Left forelimb (tissue), 1 donor: Measurements from ENCODE around the gene TUBB1.
A peak's percentile ranks its signal among the peaks of the same experiment; 100 is the strongest.
"Not testable (repeated sequence)": the region's sequence is repeated elsewhere in the genome, so short reads cannot be mapped to it uniquely, and the experiment has no call there.

Experiments
- DNase-seq: peaks from one replicate; pipeline ENCODE4 v3.0.0-alpha.2; 2018; ENCODE audit warnings: low spot score

TUBB1 gene

GRCh38 chr20:59019217-59019616 is at the start of gene TUBB1:
TUBB1 (plus strand) TSS chr20:59019429; CDS start chr20:59019523, 94 bp downstream.
- no peak for DNase-seq

DNA sequence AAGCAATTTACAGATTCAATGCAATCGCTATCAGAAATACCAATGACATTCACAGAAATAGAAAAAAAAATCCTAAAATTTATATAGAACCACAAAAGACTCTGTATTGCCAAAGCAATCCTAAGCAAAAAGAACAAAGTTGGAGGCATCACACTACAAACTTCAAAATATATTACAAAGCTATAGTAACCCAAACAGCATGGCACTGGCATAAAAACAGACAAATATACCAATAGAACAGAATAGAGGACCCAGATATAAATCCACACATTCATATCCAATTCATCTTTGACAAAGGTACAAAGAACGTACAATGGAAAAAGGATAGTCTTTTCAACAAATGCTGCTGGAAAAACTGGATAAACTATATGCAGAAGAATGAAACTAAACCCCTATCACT is 49.8 kb upstream of the TUBB1 start:
- no peak for DNase-seq

DNA sequence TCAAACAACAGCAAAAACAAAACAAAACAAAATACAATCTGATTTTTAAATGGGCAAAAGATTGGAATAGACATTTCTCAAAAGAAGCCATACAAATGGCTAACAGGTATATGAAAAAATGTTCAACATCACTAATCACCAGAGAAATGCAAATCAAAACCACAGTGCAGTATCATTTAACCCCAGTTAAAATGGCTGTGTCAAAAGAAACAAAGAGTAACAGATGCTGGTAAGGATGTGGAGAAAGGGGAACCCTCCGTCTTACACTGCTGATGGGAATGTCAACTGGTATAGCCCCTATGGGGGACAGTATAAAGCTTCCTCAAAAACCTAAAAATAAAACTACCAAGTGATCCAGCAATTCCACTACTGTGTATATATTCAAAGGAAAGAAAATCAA is 49.1 kb upstream of the TUBB1 start:
- DNase-seq, result no peak

DNA sequence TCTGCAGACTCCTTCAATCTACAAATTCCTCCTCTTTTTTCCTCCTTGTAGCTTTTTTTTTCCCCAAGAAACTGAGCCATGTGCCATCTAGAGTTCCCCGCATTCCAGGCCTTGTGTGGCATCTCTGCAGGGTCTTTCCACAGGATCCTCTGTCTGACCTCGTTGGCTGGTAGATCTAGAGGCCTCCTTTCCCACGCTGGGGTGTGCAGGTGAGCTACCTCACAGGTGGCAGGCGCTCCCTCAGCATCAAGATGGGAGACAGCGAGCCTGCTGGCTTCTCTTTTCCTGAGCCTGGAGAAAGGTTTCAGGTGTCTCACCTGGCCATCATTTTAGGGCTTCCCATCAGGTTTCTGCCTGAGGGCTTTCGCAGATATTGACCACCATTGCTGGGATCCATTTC is 47.8 kb upstream of the TUBB1 start:
- no peak for DNase-seq

- no peak for DNase-seq
Measured at GRCh38 chr20:58973179-58973578, 46.0 kb upstream of the TUBB1 start.

- DNase-seq, result no peak
Measured at GRCh38 chr20:58973866-58974265, 45.4 kb upstream of the TUBB1 start.

DNA sequence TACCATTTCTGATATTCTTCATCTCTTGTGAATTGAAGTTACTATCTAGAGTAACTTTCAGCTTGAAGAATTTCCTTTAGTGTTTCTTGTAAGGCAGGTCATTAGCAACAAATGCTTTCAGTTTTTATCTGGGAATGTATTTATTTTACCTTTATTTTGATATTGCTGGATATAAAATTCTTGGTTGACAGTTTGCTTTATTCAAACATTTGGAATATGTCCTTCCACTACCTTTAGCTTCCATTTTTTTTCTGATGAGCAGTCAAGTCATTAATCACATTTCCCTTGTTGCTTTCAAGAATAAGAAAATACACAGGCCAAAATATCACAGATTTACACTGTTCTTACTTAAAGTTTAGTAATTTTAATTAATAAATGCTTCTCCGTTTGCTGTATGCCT is 43.9 kb upstream of the TUBB1 start:
- DNase-seq, result no peak

- DNase-seq, result no peak
Measured at GRCh38 chr20:58976061-58976730, 43.0 kb upstream of the TUBB1 start.

- DNase-seq, result no peak
Measured at GRCh38 chr20:58978351-58979190, 40.7 kb upstream of the TUBB1 start.

- peak; percentile 95 for DNase-seq
Measured at GRCh38 chr20:58980711-58981627, 38.3 kb upstream of the TUBB1 start, which contains the start of gene NELFCD. NELFCD (plus strand) TSS chr20:58981256; CDS start chr20:58981310, 54 bp downstream.

GRCh38 chr20:58981628-58982364 is 37.4 kb upstream of the TUBB1 start:
- no peak for DNase-seq

- DNase-seq, result no peak
Measured at GRCh38 chr20:58982406-58983114, 36.7 kb upstream of the TUBB1 start.

DNA sequence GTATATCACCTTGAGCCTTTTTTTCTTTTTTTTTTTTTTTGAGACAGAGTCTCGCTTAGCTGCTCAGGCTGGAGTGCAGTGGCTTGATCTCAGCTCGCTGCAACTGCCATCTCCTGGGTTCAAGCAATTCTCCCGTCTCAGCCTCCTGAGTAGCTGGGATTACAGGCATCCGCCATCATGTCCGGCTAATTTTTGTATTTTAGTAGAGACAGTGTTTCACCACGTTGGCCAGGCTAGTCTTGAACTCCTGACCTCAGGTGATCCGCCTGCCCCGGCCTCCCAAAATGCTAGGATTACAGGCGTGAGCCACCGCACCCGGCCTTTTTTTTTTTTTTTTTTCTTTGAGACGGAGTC is 36.1 kb upstream of the TUBB1 start:
- not testable (repeated sequence) for DNase-seq

GRCh38 chr20:58984691-58985090 is 34.5 kb upstream of the TUBB1 start:
- DNase-seq, result no peak

DNA sequence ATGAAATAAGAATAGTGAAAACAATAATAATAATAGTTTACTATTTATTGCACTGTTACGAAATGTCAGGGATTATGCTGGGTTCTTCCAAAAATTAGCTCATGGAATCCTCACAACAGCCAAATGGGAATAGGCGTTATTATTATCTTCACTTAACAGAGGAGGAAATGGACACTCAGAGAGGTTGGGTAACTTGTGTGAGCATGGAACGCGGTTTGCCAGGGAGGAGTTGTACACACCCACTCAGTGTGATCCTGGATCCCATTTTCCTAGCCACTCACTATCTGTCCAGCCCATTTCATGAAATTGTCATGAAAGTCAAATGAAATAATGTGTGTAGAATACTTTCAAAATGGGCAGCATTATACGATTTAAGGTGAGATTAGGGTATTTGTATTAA is 33.6 kb upstream of the TUBB1 start:
- no peak for DNase-seq

DNA sequence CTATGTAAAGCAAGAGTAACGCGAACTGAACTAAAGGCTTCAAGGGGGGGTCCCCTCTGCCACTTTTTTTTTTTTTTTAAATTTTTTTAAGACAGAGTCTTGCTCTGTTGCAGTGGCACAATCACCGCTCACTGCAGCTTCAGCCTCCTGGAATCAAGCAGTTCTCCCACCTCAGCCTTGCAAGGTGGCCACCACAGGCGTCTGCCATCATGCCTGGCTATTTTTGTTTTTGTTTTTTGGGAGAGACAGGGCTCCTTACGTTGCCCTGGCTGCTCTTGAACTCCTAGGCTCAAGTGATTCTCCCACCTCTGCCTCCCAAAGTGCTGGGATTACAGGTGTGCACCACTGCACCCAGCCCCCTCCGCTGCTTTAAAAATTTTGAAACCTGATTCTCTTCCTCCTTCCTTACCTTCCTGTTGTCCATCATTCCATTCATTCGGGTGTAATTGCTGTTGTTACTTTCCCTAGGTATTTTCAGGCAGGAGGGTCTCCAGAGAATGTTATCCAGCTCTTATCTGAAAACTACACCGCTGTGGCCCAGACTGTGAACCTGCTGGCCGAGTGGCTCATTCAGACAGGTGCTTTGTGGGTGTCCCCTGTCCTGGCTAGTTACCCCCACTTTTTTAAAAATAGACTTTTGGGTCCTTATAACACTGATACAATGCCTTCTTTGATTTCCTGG is 32.8 kb upstream of the TUBB1 start:
- no peak for DNase-seq

GRCh38 chr20:58986968-58987517 is 32.2 kb upstream of the TUBB1 start:
- DNase-seq, result no peak

- DNase-seq, result no peak
Measured at GRCh38 chr20:58987790-58988564, 31.3 kb upstream of the TUBB1 start.

GRCh38 chr20:58988565-58988882 is 30.7 kb upstream of the TUBB1 start:
- no peak for DNase-seq

DNA sequence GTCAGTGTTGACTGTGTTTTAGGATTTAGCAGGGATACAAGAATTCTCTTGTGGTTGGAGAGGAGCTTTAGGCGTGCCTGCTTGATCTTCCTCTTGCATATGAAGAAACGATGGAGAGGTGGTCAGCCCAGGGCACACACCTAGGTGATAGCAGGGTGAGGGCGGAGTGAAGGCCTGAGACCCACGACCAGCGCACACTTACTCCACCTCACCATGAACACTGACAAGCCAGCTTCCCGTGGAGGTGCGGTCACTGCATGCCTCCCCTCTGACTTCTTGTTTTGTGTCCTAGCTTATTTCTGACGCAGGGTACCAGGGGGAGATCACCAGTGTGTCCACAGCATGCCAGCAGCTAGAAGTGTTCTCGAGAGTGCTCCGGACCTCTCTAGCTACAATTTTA is 30.0 kb upstream of the TUBB1 start:
- no peak for DNase-seq
